HG03558 (cell line): ENCODE data around the gene CHCHD4.
A peak's percentile ranks its signal among the peaks of the same experiment; 100 is the strongest.

Experiments used
- ATAC-seq: cut with Tn5 transposase; IDR thresholded peaks from one replicate; pipeline ENCODE4 v1.9.1; 2021; ENCODE audit warnings: moderate number of reproducible peaks; ENCODE audit not compliant: unreplicated experiment; ENCODE audit errors: extremely low read depth

Gene CHCHD4

GRCh38 chr3:14124615-14125192 lies at the start of gene CHCHD4, which contains the start of gene TMEM43:
Gene CHCHD4 (minus strand): TSS chr3:14124870. CDS start chr3:14124676, 194 bp downstream.
Gene TMEM43 (plus strand): TSS chr3:14125052. CDS start chr3:14125194, 142 bp downstream.
- peak; percentile 85 for ATAC-seq

GRCh38 chr3:14172496-14172895 lies 47.8 kb upstream of the CHCHD4 start:
- ATAC-seq = no peak

GRCh38 chr3:14170531-14171159 lies 46.0 kb upstream of the CHCHD4 start:
- ATAC-seq = no peak

- ATAC-seq = no peak
These were observed 45.2 kb upstream of the CHCHD4 start for GRCh38 chr3:14169871-14170270.

- ATAC-seq = no peak
These were observed 44.8 kb upstream of the CHCHD4 start for GRCh38 chr3:14169435-14169834.

- ATAC-seq = no peak
These were observed 42.4 kb upstream of the CHCHD4 start for GRCh38 chr3:14166877-14167603.

GRCh38 chr3:14162178-14162577 lies 37.5 kb upstream of the CHCHD4 start:
- no peak for ATAC-seq

- no peak for ATAC-seq
These were observed 36.6 kb upstream of the CHCHD4 start for GRCh38 chr3:14161282-14161681.

- no peak for ATAC-seq
These were observed 34.8 kb upstream of the CHCHD4 start for GRCh38 chr3:14159426-14159825.

GRCh38 chr3:14158370-14158769 lies 33.7 kb upstream of the CHCHD4 start:
- no peak for ATAC-seq

- no peak for ATAC-seq
These were observed 33.3 kb upstream of the CHCHD4 start for GRCh38 chr3:14157951-14158350.

- ATAC-seq = no peak
These were observed 32.3 kb upstream of the CHCHD4 start for GRCh38 chr3:14156843-14157561.

- no peak for ATAC-seq
These were observed 31.5 kb upstream of the CHCHD4 start for GRCh38 chr3:14156201-14156600.

- ATAC-seq = no peak
These were observed 30.3 kb upstream of the CHCHD4 start for GRCh38 chr3:14154895-14155440.

GRCh38 chr3:14154276-14154675 lies 29.6 kb upstream of the CHCHD4 start:
- no peak for ATAC-seq

GRCh38 chr3:14153663-14154062 lies 29.0 kb upstream of the CHCHD4 start:
- ATAC-seq = no peak

- no peak for ATAC-seq
These were observed 28.3 kb upstream of the CHCHD4 start for GRCh38 chr3:14152963-14153355.

- ATAC-seq = no peak
These were observed 27.7 kb upstream of the CHCHD4 start for GRCh38 chr3:14152233-14152962.

- ATAC-seq = no peak
These were observed 26.9 kb upstream of the CHCHD4 start for GRCh38 chr3:14151471-14152083.
